HG02970 (cell line): ENCODE measurements around the gene SLC25A21.

Experiments
- ATAC-seq: cut with Tn5 transposase; IDR thresholded peaks from one replicate; pipeline ENCODE4 v1.9.1; 2021; ENCODE audit warnings: mild to moderate bottlenecking, moderate library complexity, moderate number of reproducible peaks; ENCODE audit not compliant: unreplicated experiment, low FRiP score

Gene SLC25A21

DNA sequence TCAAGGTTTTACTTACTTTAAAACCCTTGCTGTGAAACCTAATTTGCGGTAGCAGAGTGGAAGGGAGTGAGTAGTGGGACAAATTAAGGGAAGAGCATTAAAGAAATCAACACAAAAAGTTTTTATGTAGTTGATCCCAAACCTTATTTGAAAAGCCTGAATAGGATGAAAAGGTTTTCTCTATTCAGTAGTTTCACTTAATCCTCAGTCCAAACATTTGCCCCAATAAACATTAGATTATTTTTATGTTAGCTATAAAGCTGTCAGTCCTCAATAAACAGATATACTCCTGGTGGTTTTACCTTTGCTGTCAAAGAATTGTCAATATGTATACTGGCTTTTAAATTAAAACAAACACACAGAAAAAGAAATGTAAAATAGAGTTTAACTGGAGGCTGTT is 374.8 kb downstream of the SLC25A21 start:
- no peak for ATAC-seq

DNA sequence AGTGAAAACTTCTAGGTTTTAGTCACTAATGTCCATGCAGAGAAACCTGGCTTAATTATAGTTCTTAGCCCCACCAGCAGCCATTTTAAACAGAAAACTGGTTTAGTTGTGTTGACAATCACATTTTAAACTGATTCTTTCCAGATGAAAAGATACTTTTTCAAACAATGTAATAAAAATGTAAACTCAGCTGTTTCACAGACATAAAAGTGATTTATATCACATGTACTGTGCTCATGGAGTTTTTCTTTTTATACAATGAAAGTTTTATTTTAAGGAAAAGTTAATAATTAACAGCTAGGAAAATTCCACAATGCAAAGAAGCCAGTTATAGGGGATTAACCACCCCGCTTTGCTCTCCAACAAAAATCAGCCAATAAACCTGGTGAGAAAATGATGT is 381.0 kb downstream of the SLC25A21 start:
- no peak for ATAC-seq

DNA sequence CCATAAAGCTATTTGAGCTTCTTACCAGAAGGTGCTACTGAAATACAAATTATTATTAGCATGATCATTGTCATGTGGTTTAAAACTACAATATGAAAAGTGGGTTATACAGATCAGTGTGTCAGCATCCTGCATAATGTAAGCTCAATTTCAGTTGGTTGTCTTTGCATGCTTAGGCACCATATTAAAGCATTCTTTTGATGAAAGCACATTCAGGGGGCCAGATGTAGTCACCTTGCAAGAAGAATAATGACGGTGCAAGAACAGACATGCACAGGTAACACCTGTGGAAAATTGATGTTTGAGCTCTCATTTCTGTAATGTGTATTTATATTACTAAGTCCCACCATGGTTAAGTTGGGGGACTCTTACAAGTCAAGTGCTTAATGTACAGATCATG is 386.9 kb downstream of the SLC25A21 start:
- ATAC-seq = no peak

DNA sequence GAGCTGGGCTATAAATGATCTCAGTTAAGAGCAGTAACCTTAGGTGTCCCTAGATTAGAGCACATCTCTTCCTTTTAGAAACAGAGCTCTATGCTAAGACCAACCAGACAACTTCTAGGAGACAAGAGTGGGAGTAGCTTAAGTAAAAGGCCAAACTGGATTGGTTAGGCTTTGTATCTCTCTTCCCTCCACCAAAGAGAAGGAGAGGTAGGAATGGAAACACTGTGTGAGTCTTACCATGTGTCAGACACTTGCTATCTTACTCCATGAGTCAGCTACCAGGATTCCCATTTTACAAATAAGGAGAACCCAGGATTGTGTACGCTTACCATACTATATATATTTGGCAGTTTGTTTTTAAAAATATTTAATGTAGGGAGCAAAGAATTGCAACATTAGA is 387.9 kb downstream of the SLC25A21 start:
- ATAC-seq = no peak

DNA sequence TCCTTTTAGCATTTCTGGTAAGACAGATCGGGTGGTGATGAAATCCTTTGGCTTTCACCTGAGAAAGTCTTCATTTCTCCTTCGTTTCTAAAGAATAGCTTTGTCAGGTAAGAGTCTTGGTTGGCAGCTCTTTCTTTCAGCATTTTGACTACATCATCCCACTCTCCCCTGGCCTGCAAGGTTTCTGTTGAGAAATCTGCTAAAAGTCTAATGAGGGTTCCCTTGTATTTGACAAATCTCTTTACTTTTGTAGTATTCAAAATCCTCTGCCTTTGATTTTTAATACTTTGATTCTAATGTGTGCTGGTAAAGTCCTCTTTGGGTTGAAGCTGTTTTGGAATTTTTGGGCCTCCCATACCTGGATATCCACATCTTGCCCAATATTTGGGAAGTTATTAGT is 390.5 kb downstream of the SLC25A21 start:
- ATAC-seq = no peak

DNA sequence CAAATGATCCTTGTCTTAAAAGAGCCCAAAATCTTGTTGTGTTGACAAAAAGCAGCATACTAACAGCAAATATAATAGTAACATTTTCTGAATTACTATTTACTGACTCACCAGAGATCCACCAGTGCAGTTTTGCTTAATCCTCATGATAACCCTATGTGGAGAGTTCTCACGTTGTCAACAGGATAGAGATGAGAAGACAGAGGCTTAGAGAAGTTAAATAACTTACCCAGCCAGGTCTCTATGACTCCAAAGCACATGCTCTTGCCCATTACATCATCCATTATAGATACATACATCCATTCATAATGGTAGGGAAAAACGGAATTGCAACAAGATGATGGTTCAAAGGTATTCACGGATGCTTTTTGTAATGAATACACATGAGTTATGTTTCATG is 398.8 kb downstream of the SLC25A21 start:
- ATAC-seq = no peak

DNA sequence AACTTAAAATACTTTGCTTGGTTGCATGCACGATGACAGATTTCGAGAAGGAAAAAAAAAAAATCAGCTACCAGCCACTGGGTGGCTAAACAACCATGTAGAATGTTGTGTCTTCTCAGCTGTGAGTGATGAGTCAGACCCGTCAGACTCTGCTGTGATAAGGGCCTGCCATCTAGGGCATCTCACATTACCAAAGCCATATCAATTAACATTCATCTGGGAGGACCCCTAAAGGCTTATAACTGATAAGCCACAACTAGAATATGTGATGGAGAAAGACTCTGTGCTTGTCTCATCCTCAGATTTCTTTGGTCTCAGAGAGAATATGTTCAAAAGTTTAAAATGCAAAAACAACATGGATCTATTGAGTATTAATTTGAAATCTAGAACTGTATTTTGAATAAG is 399.3 kb downstream of the SLC25A21 start:
- no peak for ATAC-seq

DNA sequence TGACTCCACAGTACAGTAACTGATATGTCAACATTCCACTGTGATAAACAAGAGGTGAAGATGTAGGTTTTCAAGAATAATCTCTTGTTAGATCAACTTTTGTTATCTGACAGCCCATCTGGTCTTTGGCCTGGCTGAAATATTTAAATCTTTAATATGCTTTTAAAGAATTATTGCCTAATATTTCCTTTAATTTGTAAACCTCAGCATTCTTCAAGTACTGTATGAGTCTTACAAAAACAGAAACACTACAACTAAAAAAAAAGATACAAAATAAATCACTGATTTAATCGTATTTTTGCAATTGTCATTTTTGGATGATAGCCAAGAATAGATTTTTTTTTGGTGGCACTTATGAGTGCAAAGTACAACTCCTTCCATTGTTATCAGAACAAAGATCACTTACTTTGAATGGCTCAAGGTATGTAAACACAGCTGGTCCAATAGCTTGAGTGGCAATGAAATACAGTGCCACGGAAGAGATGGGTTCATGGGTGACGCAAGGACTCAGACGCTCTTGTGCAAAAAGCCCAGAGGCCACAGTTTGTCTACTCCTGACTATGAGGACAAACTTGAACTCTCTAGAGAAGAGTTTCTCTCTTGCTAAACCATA is 401.3 kb downstream of the SLC25A21 start:
- ATAC-seq = no peak

DNA sequence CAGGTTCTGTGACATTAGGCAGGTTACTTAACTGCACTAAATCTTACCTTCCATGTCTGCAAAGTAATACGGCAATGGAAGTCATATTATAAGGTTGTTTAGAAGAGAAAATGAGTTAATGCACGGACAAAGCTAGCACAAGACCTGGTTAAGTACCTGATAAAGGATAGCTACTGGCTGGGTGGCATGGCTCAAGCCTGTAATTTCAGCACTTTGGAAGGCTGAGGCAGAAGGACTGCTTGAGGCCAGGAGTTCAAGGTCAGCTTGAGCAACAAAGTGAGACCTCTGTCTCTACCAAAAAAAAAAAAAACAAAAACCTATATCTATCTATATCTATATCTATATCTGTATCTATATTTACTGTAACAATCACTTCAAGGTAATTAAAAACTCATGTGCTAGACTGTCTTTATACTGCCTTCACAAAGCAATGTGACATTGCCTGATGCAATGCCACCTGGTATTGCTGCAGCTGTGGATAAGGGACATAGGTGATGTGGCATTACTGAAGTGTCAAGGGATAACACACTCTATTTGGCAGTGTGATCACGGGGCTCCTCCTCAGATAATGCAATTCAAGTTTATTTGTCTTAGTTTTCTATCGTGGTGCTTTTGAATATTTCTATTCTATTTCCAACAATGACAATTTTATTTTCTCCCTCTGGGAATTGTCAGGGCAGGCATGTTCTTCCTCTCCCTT is 403.6 kb downstream of the SLC25A21 start:
- ATAC-seq = no peak

DNA sequence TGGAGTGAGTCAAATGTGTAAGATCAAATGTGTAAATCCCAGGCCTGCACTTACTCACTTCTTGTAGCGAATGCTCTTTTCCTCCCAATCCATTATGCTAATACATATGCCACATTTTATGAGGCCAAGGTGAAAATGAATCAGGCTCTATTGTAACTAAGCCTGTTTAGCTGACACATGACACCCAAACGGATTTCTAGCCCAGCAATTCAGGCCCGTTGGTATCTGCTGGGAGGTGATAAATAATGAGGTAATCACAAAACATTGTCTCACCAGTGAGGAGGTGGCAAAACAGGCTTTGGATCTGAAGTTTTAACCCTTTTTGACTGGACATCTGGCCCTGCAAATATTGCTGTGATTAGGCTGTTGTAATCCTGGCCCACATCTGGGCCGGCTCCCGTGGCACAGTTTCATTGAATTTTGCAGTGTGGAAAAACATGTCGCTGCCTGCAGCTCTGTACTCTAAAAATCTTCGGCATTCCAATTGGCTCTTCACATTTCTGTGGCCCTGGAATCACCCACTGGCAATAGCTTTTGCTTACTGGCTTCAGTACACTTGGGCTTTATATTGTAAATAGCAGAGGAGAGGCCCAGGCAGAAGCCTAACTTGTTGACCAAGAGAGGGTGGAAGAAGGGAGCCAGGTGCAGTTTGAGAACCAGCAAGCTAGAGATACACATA is 404.7 kb downstream of the SLC25A21 start:
- no peak for ATAC-seq

DNA sequence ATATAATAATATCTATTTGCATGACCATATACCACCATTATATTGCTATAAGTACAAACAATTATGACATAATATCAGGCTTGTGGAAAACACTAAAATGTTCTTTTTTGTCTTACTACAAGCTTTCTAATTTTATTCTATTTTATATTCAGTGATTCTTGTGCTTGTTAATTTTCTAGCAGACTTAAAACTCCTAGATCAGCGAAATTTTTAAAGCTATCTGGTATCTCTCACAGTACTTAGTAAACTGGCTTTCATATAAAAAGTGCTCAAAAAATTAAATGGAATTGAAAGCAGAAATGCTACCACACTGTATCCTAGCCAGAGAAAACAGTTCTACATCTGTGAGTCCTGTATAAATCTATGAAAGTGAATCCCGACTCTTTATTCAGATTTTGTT is 405.4 kb downstream of the SLC25A21 start:
- no peak for ATAC-seq

DNA sequence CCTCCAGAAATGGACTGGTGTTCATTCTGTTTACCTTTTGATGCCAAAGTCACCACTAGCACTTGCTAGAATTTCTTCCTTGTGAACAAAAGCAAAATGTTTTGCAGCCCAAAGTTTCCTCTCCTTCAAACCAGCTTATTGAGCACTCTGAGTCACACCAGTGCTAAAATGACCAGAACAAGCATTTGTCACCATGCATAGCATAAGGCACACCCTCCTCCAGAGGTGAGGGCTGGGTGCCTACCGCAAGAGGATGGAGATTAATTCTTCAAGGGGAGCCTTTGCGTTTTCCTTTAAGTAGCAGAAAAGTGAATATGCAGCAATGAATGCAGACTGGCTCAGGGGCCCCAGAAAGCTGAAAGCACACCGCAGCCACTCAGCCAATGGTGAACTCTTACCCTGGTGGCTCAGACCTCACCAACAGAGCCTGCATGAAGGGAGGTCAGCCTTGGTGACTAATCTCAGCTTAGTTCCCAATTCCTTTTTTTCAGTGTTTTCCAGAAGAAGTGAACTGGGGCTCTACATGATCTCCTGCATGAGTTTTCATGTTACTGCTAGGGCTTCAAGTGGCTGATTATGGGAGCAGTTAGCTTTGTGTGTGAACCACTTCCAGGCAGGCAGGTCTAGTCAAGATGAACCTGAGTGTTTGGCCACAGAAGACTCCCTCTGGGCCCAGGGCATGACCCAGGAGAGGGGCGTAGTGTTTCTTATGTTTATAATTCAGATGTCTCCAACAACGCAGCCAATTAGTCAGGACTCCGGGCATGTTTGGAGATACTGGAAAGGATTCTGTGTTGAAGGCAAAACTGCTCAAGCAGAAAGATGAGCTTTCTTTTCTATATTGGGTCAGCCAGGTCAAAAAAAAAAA is 414.4 kb downstream of the SLC25A21 start:
- no peak for ATAC-seq

DNA sequence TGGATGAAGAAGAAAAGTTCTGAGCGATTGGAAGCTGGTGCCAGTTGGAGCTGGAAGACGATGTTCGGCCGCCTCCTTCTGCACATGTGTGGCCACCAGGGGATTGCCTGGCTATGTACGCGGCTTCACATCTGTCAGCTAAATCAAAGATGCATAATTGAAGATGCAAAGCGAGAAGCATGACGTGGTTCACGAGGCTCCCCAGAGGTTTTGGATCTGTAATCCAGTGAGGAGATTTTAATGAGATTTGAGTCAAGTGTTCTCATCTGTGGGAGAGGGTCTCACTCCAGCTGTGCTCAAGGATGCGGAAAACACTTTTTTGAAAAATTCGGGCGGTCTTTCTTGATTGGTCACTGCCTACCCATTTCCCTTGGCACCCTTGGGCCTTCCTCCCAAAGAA is 416.2 kb downstream of the SLC25A21 start:
- ATAC-seq = no peak

DNA sequence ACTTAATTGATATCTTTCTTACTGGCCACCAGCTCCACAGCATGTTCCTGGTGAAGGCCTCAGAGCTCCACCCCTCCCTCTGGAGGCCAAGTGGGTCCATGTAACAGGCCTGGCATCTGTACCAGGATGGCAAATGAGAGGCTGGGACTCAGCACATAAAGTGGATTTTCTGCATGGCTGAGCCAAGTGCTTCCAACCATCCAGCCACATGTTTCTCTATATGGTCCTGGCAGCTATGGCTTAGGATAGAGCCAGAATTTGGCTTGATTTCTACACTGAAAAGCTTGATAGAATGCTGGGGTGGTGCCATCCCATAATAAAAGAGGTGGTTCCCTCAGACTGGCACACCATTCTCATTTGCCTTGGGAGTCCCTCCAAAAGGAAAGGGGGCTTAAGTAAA is 416.6 kb downstream of the SLC25A21 start:
- ATAC-seq = no peak

DNA sequence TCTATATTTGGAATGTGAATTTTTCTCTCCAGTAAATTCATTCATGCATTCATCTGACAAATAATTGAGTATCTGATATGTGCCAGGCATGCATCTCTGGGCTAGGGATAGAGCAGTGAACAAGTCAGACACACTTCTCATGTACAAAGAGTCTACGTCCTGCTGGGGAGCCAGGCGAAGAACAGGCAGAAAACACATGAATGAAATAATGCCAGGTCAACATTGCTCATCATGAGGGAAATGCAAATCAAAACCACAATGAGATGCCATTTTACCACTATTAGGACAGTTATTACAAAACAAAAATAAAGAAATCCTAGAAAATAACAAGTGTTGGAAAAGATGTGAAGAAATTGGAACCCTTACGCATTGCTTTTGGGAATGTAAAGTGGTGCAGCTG is 420.5 kb downstream of the SLC25A21 start:
- no peak for ATAC-seq

DNA sequence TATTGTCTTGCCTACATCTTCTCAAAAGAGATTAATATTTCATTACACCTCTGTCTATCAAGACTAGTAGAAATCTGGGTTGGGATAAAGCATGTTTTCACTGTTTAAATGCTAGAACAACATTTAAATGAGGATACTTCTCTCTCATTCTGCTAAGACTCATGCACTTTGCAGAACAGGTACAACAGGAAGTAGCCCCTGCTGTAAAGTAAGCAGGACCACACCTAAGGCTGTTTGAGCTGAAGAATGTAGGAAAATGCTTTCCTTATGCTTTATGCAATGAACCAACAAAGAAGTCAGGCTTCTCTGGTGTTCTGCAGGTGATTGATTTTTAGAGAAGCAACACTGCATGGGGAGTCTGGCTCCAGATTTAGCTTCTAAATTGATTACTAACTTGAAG is 421.3 kb downstream of the SLC25A21 start:
- no peak for ATAC-seq

DNA sequence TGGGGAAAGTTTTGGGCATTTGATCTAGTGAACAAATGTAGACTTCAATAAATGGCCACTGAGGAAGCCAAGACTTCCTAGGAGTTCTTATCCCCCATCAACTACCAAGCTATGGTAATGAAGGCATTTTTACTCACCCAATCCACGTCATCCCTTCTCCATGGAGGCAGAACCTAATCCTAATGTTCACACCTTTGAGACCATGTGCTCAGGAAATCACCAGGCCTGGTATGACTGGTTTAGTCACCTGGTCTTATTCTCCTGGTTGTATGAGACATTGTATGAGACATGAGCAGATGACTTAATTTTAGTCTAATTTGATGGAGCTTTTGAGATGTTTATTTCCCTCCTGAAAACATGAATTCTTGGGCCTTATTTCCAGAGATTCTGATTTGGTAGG is 422.2 kb downstream of the SLC25A21 start:
- ATAC-seq = no peak

DNA sequence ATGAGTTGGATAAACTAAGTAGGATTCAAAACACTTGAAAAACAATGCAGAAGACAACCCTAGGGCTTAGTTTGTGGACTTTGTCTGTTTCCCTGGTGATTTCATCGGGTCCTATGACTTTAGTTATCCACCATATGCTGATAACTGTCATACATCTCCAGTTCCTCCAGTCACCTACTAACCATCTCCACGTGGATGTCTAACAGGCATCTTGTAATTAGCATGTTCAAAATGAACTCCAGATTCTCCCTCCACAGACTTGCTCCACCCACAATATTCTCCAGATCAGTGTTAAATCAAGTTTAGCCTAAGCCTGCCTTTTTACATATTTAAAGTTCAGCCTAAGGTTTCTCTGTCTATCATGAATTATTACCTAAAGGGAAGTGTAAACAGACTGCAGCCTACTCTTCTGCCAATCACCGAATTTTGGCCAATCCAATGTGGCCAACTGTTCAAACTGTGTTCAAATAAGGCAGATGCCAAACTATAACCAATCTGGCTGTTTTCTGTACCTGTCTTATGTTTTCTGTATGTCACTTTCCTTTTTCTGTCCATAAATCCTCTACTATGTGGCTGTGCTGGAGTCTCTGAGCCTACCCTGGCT is 423.7 kb downstream of the SLC25A21 start:
- no peak for ATAC-seq

DNA sequence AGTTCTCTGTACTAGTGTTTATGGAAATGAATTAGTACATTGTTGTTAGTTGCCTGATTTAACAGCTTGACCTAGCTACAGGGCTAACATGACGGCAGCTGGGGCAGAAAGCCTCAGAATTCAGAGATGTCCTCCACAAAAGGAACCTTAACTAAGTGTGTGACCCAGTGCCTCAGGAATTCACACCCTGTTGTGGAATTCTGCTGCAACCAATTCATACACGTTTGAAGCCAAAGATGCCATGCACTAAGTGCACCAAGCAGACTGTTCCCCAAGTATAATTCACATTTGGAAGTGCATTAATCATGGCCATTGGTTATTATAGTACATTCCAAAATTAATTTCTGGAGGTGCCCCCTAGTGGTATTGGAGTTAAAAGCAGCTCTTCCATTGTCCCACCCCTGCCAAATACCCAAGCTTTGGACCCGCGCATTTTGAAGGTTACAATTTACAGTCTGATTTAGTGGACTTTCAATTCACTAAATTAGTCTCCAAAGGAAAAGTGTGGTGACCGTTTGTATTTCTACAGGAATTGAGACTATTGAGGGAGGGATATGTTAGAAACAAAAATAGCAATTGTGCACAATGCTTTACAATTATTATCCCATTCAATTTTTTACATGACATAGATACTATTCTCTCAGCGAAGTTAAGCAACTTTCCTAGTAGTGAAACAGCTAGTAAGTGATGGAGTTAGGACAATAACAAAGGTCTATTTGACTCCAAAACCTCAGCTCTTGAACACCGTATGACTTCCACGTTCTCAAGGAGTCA is 424.8 kb downstream of the SLC25A21 start:
- ATAC-seq = no peak

DNA sequence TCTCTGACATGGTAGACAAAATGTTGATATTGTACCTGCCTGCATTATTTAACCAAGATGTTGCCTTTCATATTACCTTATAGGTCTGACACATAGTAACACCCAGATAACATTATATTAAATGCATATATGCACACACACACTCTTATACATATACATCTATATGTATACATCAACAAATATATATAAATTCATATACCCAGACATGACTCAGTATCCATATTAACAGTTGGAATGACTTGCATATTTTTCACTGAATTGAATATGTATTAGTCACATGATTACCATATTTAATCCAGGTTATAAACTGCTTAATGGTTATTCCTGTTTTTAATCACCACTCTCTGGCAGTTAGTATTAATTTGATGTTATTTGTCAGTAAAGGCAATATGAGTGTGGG is 425.5 kb downstream of the SLC25A21 start:
- no peak for ATAC-seq
